HG03354 (cell line): Measurements from ENCODE around the gene EPSTI1.
A peak's percentile ranks its signal among the peaks of the same experiment; 100 is the strongest.
"Not testable (repeated sequence)": the region's sequence is repeated elsewhere in the genome, so short reads cannot be mapped to it uniquely, and the experiment has no call there.

ENCODE experiments used
- ATAC-seq: cut with Tn5 transposase; IDR thresholded peaks from one replicate; pipeline ENCODE4 v1.9.1; 2021; ENCODE audit warnings: mild to moderate bottlenecking; ENCODE audit not compliant: unreplicated experiment, poor library complexity, severe bottlenecking

The EPSTI1 gene, protein sequence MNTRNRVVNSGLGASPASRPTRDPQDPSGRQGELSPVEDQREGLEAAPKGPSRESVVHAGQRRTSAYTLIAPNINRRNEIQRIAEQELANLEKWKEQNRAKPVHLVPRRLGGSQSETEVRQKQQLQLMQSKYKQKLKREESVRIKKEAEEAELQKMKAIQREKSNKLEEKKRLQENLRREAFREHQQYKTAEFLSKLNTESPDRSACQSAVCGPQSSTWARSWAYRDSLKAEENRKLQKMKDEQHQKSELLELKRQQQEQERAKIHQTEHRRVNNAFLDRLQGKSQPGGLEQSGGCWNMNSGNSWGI

DNA sequence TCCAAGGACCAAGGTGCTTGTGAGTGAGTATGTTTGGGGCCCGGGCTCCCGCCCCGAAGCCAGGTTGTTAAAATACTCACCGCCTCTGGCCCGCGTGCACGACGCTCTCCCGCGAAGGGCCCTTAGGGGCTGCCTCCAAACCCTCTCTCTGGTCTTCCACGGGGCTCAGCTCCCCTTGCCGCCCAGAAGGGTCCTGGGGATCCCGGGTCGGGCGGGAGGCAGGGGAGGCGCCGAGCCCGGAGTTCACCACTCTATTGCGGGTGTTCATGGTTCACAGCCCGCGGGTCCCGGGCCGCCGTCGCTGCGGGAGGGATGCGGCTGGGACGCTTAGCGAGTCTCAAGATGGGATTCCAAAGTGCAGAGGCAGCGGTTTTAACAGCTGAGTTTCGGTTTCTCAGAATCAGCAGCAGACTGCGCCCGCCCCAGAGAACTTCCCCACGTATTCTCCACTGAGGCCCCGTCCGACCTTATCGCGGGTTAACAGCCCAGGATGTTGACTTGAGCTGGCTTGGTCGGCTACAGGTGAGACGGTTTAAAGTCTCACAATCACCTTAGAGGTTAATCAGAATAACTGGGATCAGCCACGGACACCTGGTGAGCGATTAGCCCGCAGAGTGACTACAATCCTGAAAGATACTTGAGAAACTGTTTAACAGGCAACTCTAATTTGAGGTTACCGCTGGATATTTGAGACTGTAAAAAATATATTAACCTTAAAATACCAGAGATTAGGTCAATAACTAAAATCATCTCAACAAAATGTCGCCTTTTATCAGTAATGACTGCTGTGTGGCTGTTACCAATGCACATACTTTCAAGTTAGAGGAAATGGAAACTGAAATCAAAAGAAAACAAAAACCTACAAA is at the start of gene EPSTI1:
Gene EPSTI1, minus strand, starts transcription at position 344 of the 866 bp plus-strand sequence. Its CDS starts 76 bp downstream, at position 268.
- ATAC-seq, result peak; percentile 82

DNA sequence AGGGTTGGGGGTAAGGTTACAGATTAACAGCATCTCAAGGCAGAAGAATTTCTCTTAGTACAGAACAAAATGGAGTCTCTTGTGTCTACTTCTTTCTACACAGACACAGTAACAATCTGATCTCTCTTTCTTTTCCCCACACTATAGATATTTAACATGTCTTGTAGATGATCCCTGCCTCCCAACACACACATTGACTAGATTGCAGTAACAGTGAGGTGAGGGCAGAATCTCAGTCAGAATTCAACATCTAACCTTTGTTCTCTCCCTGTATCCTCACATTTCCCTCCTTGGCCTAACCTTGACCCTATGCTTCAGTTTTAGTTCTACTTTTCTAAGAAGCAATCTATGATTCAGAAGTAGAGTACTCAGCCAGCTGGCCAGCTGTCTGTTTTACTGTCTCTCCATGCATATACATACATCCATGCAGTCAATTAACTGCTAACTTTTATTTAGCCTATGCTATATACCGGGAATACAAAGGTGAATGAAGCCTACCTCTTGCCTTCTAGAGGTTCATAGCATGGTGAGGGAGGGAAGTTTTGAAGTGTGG is 49.4 kb upstream of the EPSTI1 start:
- ATAC-seq, result peak; percentile 70

DNA sequence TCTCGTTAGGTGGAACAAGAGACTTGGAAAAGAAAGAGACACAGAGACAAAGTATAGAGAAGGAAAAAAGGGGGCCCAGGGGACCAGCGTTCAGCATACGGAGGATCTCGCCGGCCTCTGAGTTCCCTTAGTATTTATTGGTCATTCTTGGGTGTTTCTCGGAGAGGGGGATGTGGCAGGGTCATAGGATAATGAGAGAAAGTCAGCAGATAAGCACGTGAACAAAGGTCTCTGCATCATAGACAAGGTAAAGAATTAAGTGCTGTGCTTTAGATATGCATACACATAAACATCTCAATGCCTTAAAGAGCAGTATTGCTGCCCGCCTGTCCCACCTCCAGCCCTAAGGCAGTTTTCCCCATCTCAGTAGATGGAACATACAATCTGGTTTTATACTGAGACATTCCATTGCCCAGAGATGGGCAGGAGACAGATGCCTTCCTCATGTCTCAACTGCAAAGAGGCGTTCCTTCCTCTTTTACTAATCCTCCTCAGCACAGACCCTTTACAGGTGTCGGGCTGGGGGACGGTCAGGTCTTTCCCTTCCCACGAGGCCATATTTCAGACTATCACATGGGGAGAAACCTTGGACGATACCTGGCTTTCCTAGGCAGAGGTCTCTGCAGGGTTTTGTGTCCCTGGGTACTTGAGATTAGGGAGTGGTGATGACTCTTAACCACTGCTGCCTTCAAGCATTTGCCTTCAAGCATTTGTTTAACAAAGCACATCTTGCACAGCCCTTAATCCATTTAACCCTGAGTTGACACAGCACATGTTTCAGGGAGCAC is 48.7 kb upstream of the EPSTI1 start:
- ATAC-seq, result not testable (repeated sequence)

DNA sequence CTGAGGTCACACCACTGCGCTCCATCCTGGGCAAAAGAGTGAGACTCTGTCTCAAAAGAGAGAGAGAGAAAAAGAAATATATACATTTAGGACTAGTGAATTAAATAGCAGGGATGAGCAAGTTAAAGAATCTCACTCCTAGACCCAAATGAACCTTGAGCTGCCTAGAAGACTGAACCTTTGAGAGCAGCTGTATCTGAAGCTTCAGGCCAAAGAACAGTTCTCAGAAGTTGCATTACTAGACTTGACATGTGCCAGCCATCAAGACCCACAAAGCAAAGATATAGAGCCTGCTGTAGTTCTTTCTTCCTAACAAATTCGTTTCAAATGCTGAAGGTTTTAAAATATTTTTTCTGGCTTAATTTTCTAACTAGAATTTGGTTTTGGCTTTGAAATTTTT is 47.9 kb upstream of the EPSTI1 start:
- ATAC-seq, result no peak

DNA sequence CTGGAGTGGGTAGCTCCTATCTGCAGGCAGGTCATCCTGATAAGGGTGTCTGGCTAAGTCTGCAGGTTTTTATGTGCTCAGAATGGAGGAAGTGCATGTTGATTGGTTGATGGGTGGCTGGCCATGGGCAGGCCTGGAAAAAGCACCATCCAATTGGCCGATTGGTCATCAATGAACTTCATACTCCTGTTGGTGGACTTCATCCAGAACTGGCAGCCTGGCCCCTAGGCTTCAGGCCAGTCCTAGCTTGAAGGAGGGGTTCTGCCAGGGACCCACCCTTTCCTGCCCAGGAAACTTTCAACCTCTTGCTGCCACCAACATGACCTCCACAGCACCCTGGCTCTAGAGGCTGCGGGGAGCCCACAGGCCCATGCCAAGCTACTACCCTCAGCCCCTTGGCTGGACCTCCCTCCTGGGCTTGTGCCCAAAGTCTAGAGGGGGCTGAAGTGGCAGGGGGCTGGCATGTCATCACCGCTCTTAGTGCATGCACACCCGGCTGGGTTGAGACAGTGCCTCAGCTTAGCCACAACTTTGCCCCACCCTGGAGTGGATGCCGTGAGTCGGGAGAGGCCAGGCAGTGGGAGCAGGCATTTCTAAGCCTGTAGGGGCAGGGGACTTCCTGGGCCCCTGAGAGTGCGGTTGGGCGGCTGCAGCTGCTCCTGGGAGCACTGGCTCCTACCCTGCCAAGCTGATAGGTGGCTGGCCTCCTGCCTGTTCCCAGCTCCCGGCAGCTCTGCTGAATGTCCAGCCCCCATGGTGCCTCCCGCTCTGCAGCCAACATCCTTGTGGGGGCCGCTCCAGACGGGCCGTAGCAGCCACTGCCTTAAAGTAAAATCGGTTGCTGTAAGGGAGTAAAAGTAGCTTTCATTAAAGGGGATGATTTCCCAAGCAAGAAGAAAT is 44.6 kb upstream of the EPSTI1 start:
- no peak for ATAC-seq

DNA sequence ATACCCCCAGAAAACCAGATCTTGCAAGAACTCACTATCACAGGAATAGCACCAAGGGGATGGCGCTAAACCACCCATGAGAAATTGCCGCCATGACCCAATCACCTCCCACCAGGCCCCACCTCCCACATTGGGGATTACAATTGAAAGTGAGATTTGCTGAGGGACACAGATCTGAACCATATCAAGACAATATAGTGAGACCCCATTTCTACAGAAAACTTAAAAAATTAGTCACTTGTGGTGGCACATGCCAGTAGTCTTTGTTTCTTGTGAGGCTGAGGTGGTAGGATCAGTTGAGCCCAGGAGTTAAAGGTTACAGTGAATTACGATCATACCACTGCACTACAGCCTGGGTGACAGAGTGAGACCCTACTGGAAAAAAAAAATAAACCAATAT is 41.0 kb upstream of the EPSTI1 start:
- no peak for ATAC-seq

DNA sequence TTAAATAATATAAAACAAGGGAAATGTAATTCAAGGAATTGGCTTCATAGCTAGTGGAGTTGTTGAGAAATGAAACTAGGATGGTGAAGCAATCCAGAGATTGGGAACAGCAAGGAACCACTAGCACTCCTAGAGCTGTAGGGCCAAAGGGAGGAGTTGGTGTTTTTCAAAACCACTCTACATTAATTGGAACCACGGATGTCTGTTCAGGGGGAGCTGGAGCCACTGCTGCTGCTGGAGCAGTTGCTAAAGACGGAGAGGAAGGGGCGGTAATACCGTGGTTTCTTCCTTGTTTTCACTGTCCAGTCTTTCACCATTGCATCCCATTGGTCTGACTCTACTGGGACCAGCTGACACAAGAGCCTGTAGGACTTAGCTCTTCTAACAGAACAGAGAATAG is 39.8 kb upstream of the EPSTI1 start:
- ATAC-seq, result no peak

DNA sequence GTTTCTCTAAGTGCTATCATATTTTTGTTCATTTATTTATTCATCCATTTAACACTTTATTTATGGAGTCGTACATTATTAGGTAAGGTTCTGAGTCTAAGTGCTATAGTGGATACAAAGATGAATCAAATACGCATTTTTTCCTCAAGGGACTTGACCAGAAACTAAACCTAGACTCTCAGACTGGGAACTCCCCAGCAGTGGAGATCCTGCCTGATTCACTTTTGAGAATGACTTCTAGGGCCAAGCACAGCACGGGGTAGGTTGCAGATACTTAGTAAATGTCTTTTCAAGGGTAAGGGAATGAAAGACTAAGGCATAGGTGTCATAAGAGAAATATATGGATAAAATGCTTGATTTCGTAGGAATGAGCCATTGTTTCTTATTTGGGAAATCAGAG is 38.5 kb upstream of the EPSTI1 start:
- peak; percentile 56 for ATAC-seq

DNA sequence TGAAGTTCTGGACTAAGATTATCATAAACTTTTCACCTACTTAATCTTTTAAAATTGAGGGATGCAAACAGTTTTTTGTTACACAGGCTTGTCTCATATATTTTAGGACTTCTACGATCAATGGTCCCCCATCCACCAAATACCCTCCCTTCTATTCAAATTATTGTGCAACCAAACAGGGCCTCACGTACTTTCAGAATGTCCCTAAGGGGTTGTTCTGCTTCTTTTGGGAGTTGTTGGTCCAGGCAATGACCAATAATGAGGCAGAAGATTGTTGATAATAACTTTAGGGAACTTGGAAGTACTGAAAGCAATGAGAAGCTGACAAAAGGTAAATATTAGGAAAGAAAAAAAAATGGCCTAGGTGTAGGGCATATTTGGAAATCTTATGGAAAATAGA is 34.2 kb upstream of the EPSTI1 start:
- ATAC-seq, result no peak

DNA sequence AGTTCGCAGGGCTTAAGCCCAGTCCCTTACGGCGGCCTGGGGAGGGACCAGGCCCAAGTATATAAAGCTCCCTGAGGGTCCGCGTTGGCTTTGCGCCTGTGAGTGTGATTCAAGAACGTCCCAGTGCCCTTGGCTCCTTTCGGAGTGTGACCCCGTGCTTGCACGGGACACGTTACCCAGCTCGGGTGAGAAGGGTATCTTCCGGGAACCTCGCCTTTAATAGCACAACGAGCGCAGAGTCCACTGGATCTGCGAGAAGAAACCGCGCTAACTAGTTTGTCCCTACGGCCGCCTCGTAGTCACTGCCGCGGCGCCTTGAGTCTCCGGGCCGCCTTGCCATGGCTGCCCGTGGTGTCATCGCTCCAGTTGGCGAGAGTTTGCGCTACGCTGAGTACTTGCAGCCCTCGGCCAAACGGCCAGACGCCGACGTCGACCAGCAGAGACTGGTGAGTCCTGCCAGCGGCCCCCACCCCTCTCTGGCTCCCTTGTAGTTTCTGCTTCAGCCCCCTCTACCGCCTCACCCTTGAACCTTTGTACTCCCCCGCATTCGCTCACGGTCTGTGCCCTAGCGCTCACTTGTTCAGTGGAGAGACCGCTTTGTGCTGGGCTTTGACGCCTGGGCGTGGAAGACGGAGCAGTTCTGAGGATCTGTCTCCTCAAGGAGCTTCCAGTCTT is 31.4 kb upstream of the EPSTI1 start, which contains the start of gene DNAJC15:
Gene DNAJC15, plus strand, starts transcription at position 298 of the 675 bp plus-strand sequence. Its CDS starts 41 bp downstream, at position 339.
- ATAC-seq, result peak; percentile 87

DNA sequence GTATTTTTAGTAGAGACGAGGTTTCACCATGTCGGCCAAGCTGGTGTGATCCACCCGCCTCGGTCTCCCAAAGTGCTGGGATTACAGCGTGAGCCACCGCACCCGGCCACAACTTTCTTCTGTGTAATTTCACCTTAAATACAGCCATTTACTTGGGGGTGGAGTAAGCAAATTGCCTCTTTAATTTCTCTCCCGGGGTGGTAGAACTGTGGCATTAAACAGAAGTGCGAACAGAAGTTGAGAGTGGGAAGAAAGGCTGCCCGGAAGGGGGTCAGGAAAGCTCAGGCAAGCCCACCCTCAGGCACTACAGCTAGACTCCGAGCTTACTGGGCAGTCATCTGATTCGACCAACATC is 30.9 kb upstream of the EPSTI1 start:
- no peak for ATAC-seq

DNA sequence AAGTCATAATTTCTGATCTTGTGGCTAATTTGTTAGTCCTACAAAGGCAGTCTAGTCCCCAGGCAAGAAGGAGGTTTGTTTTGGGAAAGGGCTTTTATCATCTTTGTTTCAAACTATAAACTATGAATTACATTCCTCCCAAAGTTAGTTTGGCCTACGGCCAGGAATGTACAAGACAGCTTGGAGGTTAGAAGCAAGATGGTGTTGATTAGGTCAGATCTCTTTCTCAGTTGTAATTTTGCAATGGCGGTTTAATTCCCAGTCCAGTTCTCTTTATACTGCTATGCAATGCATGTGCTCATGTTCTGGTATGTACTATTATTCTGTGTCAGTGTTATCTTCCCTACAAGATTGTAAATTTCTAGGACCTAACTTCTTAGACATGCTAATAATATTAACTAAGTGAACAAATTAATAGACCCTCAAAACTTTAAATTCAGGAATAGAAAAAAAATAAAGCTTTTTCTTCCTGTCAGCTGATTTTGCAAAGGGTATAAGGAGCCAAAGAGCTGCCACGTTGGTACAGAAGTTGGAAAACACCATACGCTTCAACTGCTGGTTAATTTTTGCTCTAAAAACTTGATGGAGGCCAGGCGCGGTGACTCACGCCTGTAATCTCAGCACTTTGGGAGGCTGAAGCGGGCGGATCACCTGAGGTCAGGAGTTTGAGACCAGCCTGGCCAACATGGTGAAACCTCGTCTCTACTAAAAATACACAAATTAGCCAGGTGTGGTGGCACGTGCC is 30.1 kb upstream of the EPSTI1 start:
- no peak for ATAC-seq

DNA sequence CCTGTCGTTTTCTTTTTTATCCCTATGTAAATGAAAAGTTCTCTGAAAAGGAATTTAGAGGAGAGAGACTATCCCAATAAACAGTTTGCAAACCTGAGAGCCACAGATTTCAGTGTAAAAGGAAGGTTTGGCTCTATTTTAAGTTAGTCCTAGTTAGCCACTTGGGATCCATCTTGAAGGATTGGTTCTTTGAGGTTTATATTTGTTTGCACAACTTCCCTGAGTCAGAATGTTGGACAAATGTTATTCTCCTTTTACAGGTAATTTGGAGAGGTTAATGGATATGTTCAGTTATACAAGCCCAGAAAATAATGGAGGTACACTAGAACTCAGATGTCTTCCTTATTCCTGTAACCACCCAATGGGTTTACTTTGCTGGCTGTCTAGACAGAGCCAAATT is 28.8 kb upstream of the EPSTI1 start:
- no peak for ATAC-seq

DNA sequence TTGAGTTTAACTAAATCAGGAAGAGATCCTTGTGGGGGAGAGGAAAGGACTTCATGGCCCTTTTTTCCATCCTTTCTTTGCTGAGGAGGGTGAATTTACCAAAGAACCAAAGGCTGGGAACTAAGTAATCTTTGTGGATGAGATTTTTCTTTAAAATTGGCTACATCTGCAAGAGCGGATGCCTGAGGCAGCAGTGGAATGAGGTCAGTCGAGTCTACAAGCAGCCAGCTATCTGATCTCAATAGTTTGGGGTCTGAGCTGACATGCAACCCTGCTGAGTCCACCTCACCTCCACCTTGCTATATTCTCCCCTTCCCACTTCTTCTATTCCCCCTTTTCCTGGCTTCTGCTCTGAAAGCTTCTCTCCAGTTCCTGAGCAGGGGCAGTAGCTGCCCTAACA is 27.8 kb upstream of the EPSTI1 start:
- ATAC-seq, result no peak

DNA sequence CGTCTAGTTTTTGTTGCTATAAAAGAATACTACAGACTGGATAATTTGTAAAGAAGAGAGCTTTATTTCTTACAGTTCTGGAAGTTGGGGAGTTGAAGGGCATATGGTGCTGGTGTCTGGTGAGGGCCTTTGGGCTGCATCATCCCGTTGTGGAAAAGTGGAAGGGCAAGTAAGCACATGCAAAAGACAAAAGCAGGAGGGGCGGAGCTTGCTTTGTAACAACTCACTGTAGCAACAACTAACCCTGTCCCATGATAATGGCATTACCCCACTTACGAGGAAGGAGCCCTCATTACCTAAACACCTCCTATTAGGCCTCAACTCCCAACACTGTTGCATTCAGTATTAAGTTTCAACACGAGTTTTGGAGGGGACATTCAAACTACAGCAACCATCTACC is 24.2 kb upstream of the EPSTI1 start:
- no peak for ATAC-seq

DNA sequence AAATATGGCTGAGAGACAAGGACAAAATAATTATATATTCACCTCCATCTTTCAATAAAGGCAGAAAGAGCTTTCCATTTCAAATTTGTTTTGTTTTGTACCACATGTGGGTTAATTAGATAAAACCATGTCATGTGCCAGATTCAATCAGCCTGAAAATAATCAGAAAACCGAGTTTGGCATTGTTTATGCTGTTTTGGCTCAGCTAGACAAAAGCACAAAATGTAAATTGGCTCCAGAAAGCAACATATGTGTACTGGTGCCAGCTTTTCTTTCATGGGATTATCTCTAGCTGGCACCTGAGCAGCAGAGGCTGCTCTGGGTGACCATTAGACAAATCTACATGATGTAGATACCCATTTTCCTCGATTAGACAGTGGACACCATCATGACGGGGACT is 22.1 kb upstream of the EPSTI1 start:
- ATAC-seq, result no peak

DNA sequence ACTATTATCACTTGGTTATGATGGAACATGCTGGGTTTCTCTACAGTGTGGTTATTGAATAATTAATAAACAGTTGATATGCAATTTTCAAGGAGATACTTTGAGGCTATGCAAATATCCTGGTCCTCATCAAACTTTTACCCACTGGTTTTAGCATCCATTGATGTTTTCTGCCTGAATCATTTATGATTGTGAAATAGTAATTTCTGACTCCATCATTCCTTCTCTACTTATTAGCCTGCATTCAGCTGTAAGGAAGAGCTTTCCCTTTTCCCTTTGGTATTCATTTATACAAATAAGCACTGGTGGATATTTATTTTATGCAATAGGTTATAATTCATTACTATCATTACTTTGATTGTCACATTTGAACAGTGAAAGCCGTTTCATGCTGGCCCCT is 17.5 kb upstream of the EPSTI1 start:
- no peak for ATAC-seq

DNA sequence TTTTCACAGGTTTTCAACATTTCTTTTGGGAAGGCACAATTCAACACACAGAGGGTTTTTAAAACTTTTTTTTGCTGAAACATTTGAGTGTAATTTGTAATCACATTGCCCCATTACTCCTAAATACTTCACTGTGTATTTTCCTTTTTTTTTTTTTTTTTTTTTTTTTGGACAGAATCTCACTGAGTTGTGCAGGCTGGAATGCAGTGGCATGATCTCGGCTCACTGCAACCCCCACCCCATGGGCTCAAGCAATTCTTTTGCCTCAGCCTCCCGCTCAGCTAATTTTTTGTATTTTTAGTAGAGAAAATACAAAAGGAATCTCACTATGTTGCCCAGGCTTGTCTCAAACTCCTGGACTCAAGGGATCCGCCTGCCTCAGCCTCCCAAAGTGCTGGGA is 16.6 kb upstream of the EPSTI1 start:
- ATAC-seq, result no peak
